Spleen (tissue), 11 donors: ENCODE data around the gene CDH10. TPM values are rescaled to one million over a fixed set of nuclear protein-coding genes. Genes with fewer than 3 reads are reported as not detected.

Experiments used
- DNase-seq: peaks from one replicate; pipeline ENCODE4 v3.0.0-alpha.2; 2020
- H3K27ac ChIP-seq, 8 donors: fragments of 200-600 bp; sonication (generic) in 7 of 8; 1 replicate in 4 of 8; 2 replicates in 4 of 8; pipeline versions ENCODE4 v1.5.0 to v1.8.0; 2016 to 2021; ENCODE audit warnings: inconsistent platforms in 4 of 8, mild to moderate bottlenecking in 4 of 8, moderate library complexity in 1 of 8
- H3K27me3 ChIP-seq, 7 donors: fragments of 200-600 bp; sonication (generic) in 6 of 7; replicated peaks in 1 of 7; 1 replicate in 4 of 7; 2 replicates in 3 of 7; pipeline versions ENCODE4 v1.5.0 to v1.8.0; 2016 to 2021; ENCODE audit warnings: inconsistent platforms in 3 of 7, mild to moderate bottlenecking in 1 of 7
- H3K36me3 ChIP-seq, 6 donors: fragments of 200-600 bp; sonication (generic) in 5 of 6; 1 replicate in 4 of 6; 2 replicates in 2 of 6; pipeline versions ENCODE4 v1.5.0 to v1.8.0; 2016 to 2021; ENCODE audit warnings: inconsistent platforms in 2 of 6
- H3K4me1 ChIP-seq, 6 donors: fragments of 200-600 bp; sonication (generic) in 5 of 6; 1 replicate in 3 of 6; 2 replicates in 3 of 6; pipeline versions ENCODE4 v1.5.0 to v1.8.0; 2016 to 2021; ENCODE audit warnings: inconsistent platforms in 3 of 6
- H3K4me3 ChIP-seq, 8 donors: fragments of 200-600 bp; sonication (generic) in 7 of 8; 1 replicate in 4 of 8; 2 replicates in 4 of 8; pipeline versions ENCODE4 v1.5.0 to v1.8.0; 2016 to 2021; ENCODE audit warnings: inconsistent platforms in 4 of 8, mild to moderate bottlenecking in 4 of 8, moderate library complexity in 2 of 8
- H3K9me3 ChIP-seq, 8 donors: fragments of 200-600 bp; sonication (generic) in 7 of 8; 1 replicate in 4 of 8; 2 replicates in 4 of 8; pipeline versions ENCODE4 v1.5.0 to v1.8.0; 2016 to 2021; ENCODE audit warnings: inconsistent platforms in 4 of 8
- POLR2A ChIP-seq, 3 donors: fragments of 450-650 bp; IDR thresholded peaks; one replicate each; pipeline ENCODE4 v1.5.1; 2017; ENCODE audit warnings: antibody characterized with exemption in 3 of 3, mild to moderate bottlenecking in 1 of 3
- POLR2AphosphoS5 ChIP-seq, 3 donors: sonication (generic); formaldehyde crosslinking; IDR thresholded peaks; one replicate each; pipeline ENCODE4 v1.5.1; 2017; ENCODE audit warnings: antibody characterized with exemption in 3 of 3
- WGBS, 5 donors: extraction: QIAGEN DNeasy Blood & Tissue Kit in 3 of 5; methylation state at CpG; one replicate each; pipeline versions ENCODE4 v1.1.5 to v1.1.7; 2013 to 2018; 5-methylcytosine and 5-hydroxymethylcytosine counted together
- intact Hi-C: fragments of 100-400 bp; cut with DNase I; formaldehyde crosslinking; loops from one replicate; pipeline ENCODE4 v1.15.0; 2023; ENCODE audit warnings: low total_unique reads
- polyA plus RNA-seq, 3 donors: library from polyadenylated mRNA; stranded (reverse); fragments of 200-250 nt; gene quantifications; one replicate each; pipeline ENCODE4 v1.2.1, GENCODE V29; 2013
- small RNA-seq, 4 donors: library from RNA; depleted of rRNA; stranded (forward); fragments of <200 nt; gene quantifications; one replicate each; pipeline ENCODE3, GENCODE V24; 2016
- total RNA-seq, 7 donors: library from RNA; depleted of rRNA in 3 of 7; stranded (reverse); fragments of >200 nt in 3 of 7; fragmentation: NEBNext Ultra II Directional in 4 of 7; extraction: Animal tissue kit (Norgen Biotek cat#: 25700) in 4 of 7; gene quantifications; one replicate each; pipeline versions ENCODE4 v1.1.0 to v1.2.1, GENCODE V29; 2016 to 2021
- TF ChIP-seq, protein P1 (sequence below), 11 experiments: fragments of 200-600 bp in 7 of 11; fragments of 450-650 bp in 4 of 11; sonication (generic) in 4 of 11; IDR thresholded peaks in 8 of 11; conservative IDR thresholded peaks in 3 of 11; 1 replicate in 7 of 11; 2 replicates in 4 of 11; pipeline versions ENCODE4 v1.4.0 to v1.8.0; 2016 to 2021; ENCODE audit warnings: antibody characterized with exemption in 11 of 11, inconsistent platforms in 4 of 11, mild to moderate bottlenecking in 1 of 11
- donor health status: healthy with polysubstance abuse.
- donor health status: DM: no; HTN: no; CAD: no; lungs with moderate emphysema.
- donor health status: DM: no; HTN: no; CAD: no.
- donor health status: Bipolar disorder and iron deficiency.
- donor health status: healthy.
- donor health status: DM: no; HTN: no; CAD: no.
- donor health status: DM: yes; HTN: yes; CAD: no.

CDH10 gene
- total and polyA plus RNA-seq, 10 donors: not detected

- no peaks in the 10 kb centered on the region for H3K9me3 ChIP-seq
- H3K4me1 ChIP-seq: no peaks in the 10 kb centered on the region
- TF ChIP-seq POLR2AphosphoS5 (IDR thresholded peaks at IDR 0.05) (no peak), POLR2A (IDR thresholded peaks at IDR 0.05) (no peak)
- TF ChIP-seq, protein P1, sequence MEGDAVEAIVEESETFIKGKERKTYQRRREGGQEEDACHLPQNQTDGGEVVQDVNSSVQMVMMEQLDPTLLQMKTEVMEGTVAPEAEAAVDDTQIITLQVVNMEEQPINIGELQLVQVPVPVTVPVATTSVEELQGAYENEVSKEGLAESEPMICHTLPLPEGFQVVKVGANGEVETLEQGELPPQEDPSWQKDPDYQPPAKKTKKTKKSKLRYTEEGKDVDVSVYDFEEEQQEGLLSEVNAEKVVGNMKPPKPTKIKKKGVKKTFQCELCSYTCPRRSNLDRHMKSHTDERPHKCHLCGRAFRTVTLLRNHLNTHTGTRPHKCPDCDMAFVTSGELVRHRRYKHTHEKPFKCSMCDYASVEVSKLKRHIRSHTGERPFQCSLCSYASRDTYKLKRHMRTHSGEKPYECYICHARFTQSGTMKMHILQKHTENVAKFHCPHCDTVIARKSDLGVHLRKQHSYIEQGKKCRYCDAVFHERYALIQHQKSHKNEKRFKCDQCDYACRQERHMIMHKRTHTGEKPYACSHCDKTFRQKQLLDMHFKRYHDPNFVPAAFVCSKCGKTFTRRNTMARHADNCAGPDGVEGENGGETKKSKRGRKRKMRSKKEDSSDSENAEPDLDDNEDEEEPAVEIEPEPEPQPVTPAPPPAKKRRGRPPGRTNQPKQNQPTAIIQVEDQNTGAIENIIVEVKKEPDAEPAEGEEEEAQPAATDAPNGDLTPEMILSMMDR (IDR thresholded peaks at IDR 0.05 in 8 of 11, conservative IDR thresholded peaks at IDR 0.05 in 3 of 11): no peak
- no peak overlapping the region for H3K27ac ChIP-seq
- intact Hi-C loops: no loop called here
- no peak overlapping the region for H3K4me3 ChIP-seq
- 68 to 77% (median 71%) methylated on average over 2 of the region's 2 CpGs for WGBS, 5 donors
- no peaks in the 10 kb centered on the region for H3K36me3 ChIP-seq
- no peak for DNase-seq
- H3K27me3 ChIP-seq: no peaks in the 10 kb centered on the region
Observed at GRCh38 chr5:24439465-24439864, 205.3 kb downstream of the CDH10 start.

Small RNAs within 50 kb of the gene (small RNA-seq; reads per million reads assigned to genes)
- 0 reads per million in 4 donors for gene AC091885.1
- 0 reads per million in 4 donors for gene RF00017
